K562 (cell line): ENCODE results near the gene PTTG2. TPM values are rescaled to one million over a fixed set of nuclear protein-coding genes. Genes with fewer than 3 reads are reported as not detected.

Experiments used
- ATAC-seq: fragments of 200-7000 bp; cut with Tn5 transposase; 3 replicates; pipeline ENCODE4 v1.9.1; 2020; ENCODE audit warnings: moderate library complexity
- BruUV-seq: library from RNA; stranded (reverse); fragments of 400-500 nt; replicated peaks from 2 replicates; lab custom pipeline; 2021; lab: Mats Ljungman, UMichigan
- CTCF ChIA-PET: fragments of 300-600 bp; formaldehyde crosslinking; extraction: SDS; loops from one replicate; lab custom pipeline; 2021; ENCODE audit warnings: low intra/inter-chr PET ratio; lab: Yijun Ruan, JAX
- POLR2A ChIA-PET: fragments of 300-600, 350-650 bp; sonication (Branson Sonifier 250); formaldehyde crosslinking; extraction: SDS; loops from one replicate; lab custom pipeline; 2021; ENCODE audit warnings: antibody characterized with exemption, inconsistent platforms; lab: Yijun Ruan, JAX
- DNase-seq, 4 experiments: peaks; one replicate each; pipeline versions ENCODE4 v3.0.0 to v3.0.0-alpha.2; 2011 to 2018; ENCODE audit warnings: low spot score in 3 of 4, mixed read lengths in 3 of 4; ENCODE audit errors: extremely low read depth in 1 of 4
- FAIRE-seq: peaks from 2 replicates; lab custom pipeline; 2011; peaks lifted over from hg19 to GRCh38; lab: Jason Lieb, UNC
- H2AFZ ChIP-seq: 2 replicates; pipeline ENCODE4 v1.6.0; 2011; ENCODE audit warnings: low read depth, low read length, control low read depth, inconsistent platforms
- H3K27ac ChIP-seq: fragments of 200-600 bp; 3 replicates; pipeline ENCODE4 v1.8.0; 2011; ENCODE audit warnings: low read depth, mild to moderate bottlenecking, control low read depth, inconsistent platforms, low read length, moderate library complexity, mixed read lengths; ENCODE audit errors: extremely low read depth
- H3K27me3 ChIP-seq, 2 experiments: fragments of 300-600 bp in 1 of 2; 2 replicates in 1 of 2; 3 replicates in 1 of 2; pipeline versions ENCODE4 v1.6.0 to v1.8.0; 2011; ENCODE audit warnings: inconsistent platforms in 2 of 2, low read length in 2 of 2, mild to moderate bottlenecking in 1 of 2, mixed read lengths in 1 of 2, moderate library complexity in 1 of 2; ENCODE audit not compliant: control insufficient read depth in 2 of 2, insufficient read depth in 2 of 2
- H3K36me3 ChIP-seq: fragments of 300-600 bp; 3 replicates; pipeline ENCODE4 v1.8.0; 2011; ENCODE audit warnings: mild to moderate bottlenecking, low read length, inconsistent platforms; ENCODE audit not compliant: control insufficient read depth, insufficient read depth
- H3K4me1 ChIP-seq, 2 experiments: fragments of 200-600 bp in 1 of 2; replicated peaks in 1 of 2; 2 replicates in 1 of 2; 3 replicates in 1 of 2; pipeline versions ENCODE4 v1.5.1 to v1.8.0; 2011; ENCODE audit warnings: inconsistent platforms in 2 of 2, low read length in 2 of 2, mild to moderate bottlenecking in 1 of 2, mixed read lengths in 1 of 2, moderate library complexity in 1 of 2; ENCODE audit not compliant: control insufficient read depth in 2 of 2, insufficient read depth in 2 of 2
- H3K4me2 ChIP-seq: 2 replicates; pipeline ENCODE4 v1.6.1; 2011; ENCODE audit warnings: low read length, control low read depth, inconsistent platforms, mixed read lengths; ENCODE audit not compliant: insufficient read depth
- H3K4me3 ChIP-seq: fragments of 200-600 bp; sonication (generic), shearing (Covaris generic); 2 replicates; pipeline ENCODE4 v1.5.1; 2016; ENCODE audit warnings: control low read depth, inconsistent platforms
- H3K79me2 ChIP-seq: fragments of 200-600 bp; 3 replicates; pipeline ENCODE4 v1.8.0; 2011; ENCODE audit warnings: low read length, inconsistent platforms; ENCODE audit not compliant: control insufficient read depth, insufficient read depth
- H3K9ac ChIP-seq, 2 experiments: 2 replicates each; pipeline versions ENCODE4 v1.6.0 to v1.6.1; 2011; ENCODE audit warnings: low read depth in 2 of 2, low read length in 2 of 2, control low read depth in 1 of 2, inconsistent platforms in 1 of 2, mild to moderate bottlenecking in 1 of 2, mixed read lengths in 1 of 2; ENCODE audit not compliant: insufficient read depth in 1 of 2
- H3K9me1 ChIP-seq: one replicate; pipeline ENCODE4 v1.6.0; 2011; ENCODE audit warnings: inconsistent platforms, mild to moderate bottlenecking, low read length, moderate library complexity; ENCODE audit not compliant: control insufficient read depth, insufficient read depth
- H3K9me3 ChIP-seq: replicated peaks from 2 replicates; pipeline ENCODE4 v1.5.1; 2011; ENCODE audit warnings: low read depth, low read length, inconsistent platforms; ENCODE audit not compliant: control insufficient read depth, insufficient read depth
- H4K20me1 ChIP-seq: replicated peaks from 2 replicates; pipeline ENCODE4 v1.6.1; 2011; ENCODE audit warnings: low read length, inconsistent platforms, mixed read lengths; ENCODE audit not compliant: control insufficient read depth, insufficient read depth
- ARHGAP35 ChIP-seq: fragments of 450-650 bp; IDR thresholded peaks from 2 replicates; pipeline ENCODE4 v1.6.1; 2018; ENCODE audit not compliant: partially characterized antibody
- BRD9 ChIP-seq: fragments of 450-650 bp; IDR thresholded peaks from 2 replicates; pipeline ENCODE4 v1.6.1; 2018; ENCODE audit warnings: low read depth; ENCODE audit not compliant: partially characterized antibody
- CTCFL ChIP-seq: IDR thresholded peaks from 2 replicates; pipeline ENCODE4 v1.6.1; 2011; ENCODE audit warnings: borderline replicate concordance, low read depth, mild to moderate bottlenecking, moderate library complexity, low read length; ENCODE audit not compliant: insufficient read depth, poor library complexity, severe bottlenecking
- HMG20A ChIP-seq: fragments of 450-650 bp; formaldehyde crosslinking; conservative IDR thresholded peaks from 2 replicates; pipeline ENCODE4 v1.4.0; 2020; ENCODE audit warnings: mild to moderate bottlenecking, mixed read lengths
- IRF2 ChIP-seq: sonication (generic); formaldehyde crosslinking; IDR thresholded peaks from 2 replicates; pipeline ENCODE4 v1.8.1; 2022; ENCODE audit warnings: mild to moderate bottlenecking, missing genetic modification reagents
- KHSRP ChIP-seq: fragments of 450-650 bp; IDR thresholded peaks from 2 replicates; pipeline ENCODE4 v1.6.1; 2017
- PTTG1 ChIP-seq: fragments of 450-650 bp; IDR thresholded peaks from 2 replicates; pipeline ENCODE4 v1.6.1; 2016; ENCODE audit warnings: low read depth, mild to moderate bottlenecking, missing genetic modification characterization, missing compliant biosample characterization
- SAFB ChIP-seq: fragments of 200-400 bp; formaldehyde crosslinking; IDR thresholded peaks from 2 replicates; pipeline ENCODE4 v1.6.1; 2017; ENCODE audit warnings: low read depth, low read length, borderline replicate concordance
- TGIF2 ChIP-seq: sonication (generic); formaldehyde crosslinking; IDR thresholded peaks from 2 replicates; pipeline ENCODE4 v1.8.1; 2022; ENCODE audit warnings: mild to moderate bottlenecking, missing genetic modification reagents, moderate library complexity
- ZFX ChIP-seq: sonication (generic); formaldehyde crosslinking; IDR thresholded peaks from 2 replicates; pipeline ENCODE4 v1.8.0; 2022; ENCODE audit warnings: mild to moderate bottlenecking, missing genetic modification reagents, moderate library complexity
- ZNF347 ChIP-seq: fragments of 450-650 bp; formaldehyde crosslinking; IDR thresholded peaks from 2 replicates; pipeline ENCODE4 v1.4.0; 2020; ENCODE audit warnings: low read depth, mild to moderate bottlenecking, moderate library complexity
- ZNF436 ChIP-seq: fragments of 250-450, 450-650 bp; sonication (Bioruptor Pico); formaldehyde crosslinking; IDR thresholded peaks from 2 replicates; pipeline ENCODE4 v1.7.0; 2020; ENCODE audit warnings: mild to moderate bottlenecking
- ZNF695 ChIP-seq: fragments of 450-650 bp; formaldehyde crosslinking; IDR thresholded peaks from 2 replicates; pipeline ENCODE4 v1.4.0; 2020; ENCODE audit warnings: mild to moderate bottlenecking, moderate library complexity
- ZZZ3 ChIP-seq: fragments of 450-650 bp; IDR thresholded peaks from 2 replicates; pipeline ENCODE4 v1.6.1; 2016; ENCODE audit warnings: antibody characterized with exemption, mild to moderate bottlenecking, moderate library complexity
- WGBS: fragments of 100-300 bp; shearing (Covaris generic); methylation state at CpG from one replicate; pipeline ENCODE4 v1.1.6; 2016; ENCODE audit warnings: low coverage, mixed read lengths; ENCODE audit not compliant: insufficient coverage; ENCODE audit errors: missing lambda C conversion rate; 5-methylcytosine and 5-hydroxymethylcytosine counted together
- in situ Hi-C: fragments of 300-500 bp; cut with MboI; formaldehyde crosslinking; loops from 4 replicates; pipeline ENCODE4 v1.15.0; 2018; ENCODE audit warnings: inconsistent platforms, mixed read lengths
- intact Hi-C: fragments of 100-400 bp; cut with micrococcal nuclease; formaldehyde crosslinking; loops from 2 replicates; pipeline ENCODE4 v1.14.2; 2022
- polyA plus RNA-seq, 8 experiments: library from polyadenylated mRNA; depleted of rRNA in 4 of 8; stranded (reverse) in 5 of 8; unstranded in 3 of 8; fragments of >200 nt; fragmentation: Nextera tagmentation in 2 of 8; fragmentation: Illumina TruSeq in 1 of 8; extraction: Ambion mirVana in 2 of 8; extraction: Trizol in 1 of 8; gene quantifications; 2 replicates each; pipeline versions ENCODE4 v1.2.1 to v1.2.3, GENCODE V29; 2011 to 2014; ENCODE audit warnings: inconsistent platforms in 1 of 8, missing spikeins in 1 of 8
- total RNA-seq, 7 experiments: library from RNA; depleted of rRNA in 6 of 7; stranded (reverse); fragments of >200 nt in 6 of 7; fragmentation: Illumina TruSeq in 2 of 7; extraction: Trizol in 2 of 7; gene quantifications; 2 replicates each; pipeline versions ENCODE4 v1.2.1 to v1.2.3, GENCODE V29; 2011 to 2021; ENCODE audit warnings: low replicate concordance in 1 of 7
- TF ChIP-seq, protein P1 (sequence below): fragments of 450-650 bp; formaldehyde crosslinking; IDR thresholded peaks from 2 replicates; pipeline ENCODE4 v1.4.0; 2022; ENCODE audit warnings: mild to moderate bottlenecking, moderate library complexity
- TF ChIP-seq, protein P2 (sequence below): fragments of 250-450 bp; sonication (Bioruptor Pico); IDR thresholded peaks from 2 replicates; pipeline ENCODE4 v1.8.0; 2021; ENCODE audit warnings: mild to moderate bottlenecking, moderate library complexity
- TF ChIP-seq, protein P3 (sequence below), 2 experiments: IDR thresholded peaks in 1 of 2; conservative IDR thresholded peaks in 1 of 2; 2 replicates each; pipeline ENCODE4 v1.6.1; 2016; ENCODE audit warnings: low read depth in 2 of 2, mild to moderate bottlenecking in 1 of 2, missing compliant biosample characterization in 1 of 2, missing genetic modification characterization in 1 of 2, moderate library complexity in 1 of 2

The PTTG2 gene
- total and polyA plus RNA-seq, 9 of the 15 experiments (the other 6 are each of a cell fraction or from before 2014, with no cell fraction given), result not detected

DNA sequence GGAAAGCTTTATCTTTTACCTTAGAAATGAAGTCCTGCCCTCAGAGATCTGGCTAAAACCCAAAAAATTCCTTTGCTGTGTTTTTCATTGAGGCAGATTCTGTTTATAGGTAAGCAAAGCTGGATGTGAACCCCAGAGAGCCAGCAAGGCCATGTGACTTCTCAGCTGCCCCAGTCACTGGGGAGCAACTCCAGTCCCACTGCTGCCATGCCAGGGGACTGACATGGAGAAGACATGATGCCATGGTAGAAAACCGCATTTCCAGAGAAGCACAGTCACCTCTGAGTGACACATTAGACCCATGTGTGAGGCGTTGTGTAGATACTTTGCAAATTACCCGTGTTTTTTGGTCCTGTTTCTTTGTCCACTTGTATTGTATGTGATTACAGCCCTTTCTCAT is 45.4 kb downstream of the PTTG2 start:
- FAIRE-seq, result no peak
- peaks cover 7 to 26% of the 10 kb centered on the region in 2 experiments for H3K27me3 ChIP-seq
- WGBS, result 0% methylated on average over 3 of the region's 3 CpGs
- peaks cover 9% of the 10 kb centered on the region for H4K20me1 ChIP-seq
- no peak overlapping the region for H3K4me2 ChIP-seq
- H3K4me3 ChIP-seq, result no peak overlapping the region
- no peak overlapping the region for H2AFZ ChIP-seq
- CTCF ChIA-PET, result no interaction called here
- H3K27ac ChIP-seq, result no peak overlapping the region
- H3K36me3 ChIP-seq, result no peaks in the 10 kb centered on the region
- no peaks in the 10 kb centered on the region for H3K9me1 ChIP-seq
- intact Hi-C loops (no loop called here), in situ Hi-C loops (no loop called here)
- ATAC-seq, result no peak
- POLR2A ChIA-PET, result no interaction called here
- H3K4me1 ChIP-seq, result no peaks in the 10 kb centered on the region
- no peak for DNase-seq
- no peaks in the 10 kb centered on the region for H3K79me2 ChIP-seq
- H3K9me3 ChIP-seq, result no peaks in the 10 kb centered on the region
- H3K9ac ChIP-seq, result no peak overlapping the region
- no TSS peak for BruUV-seq
- TF ChIP-seq ZNF347 (CRISPR knock-in tag) (no peak), ZFX (CRISPR knock-in tag) (no peak), IRF2 (CRISPR knock-in tag) (no peak), HMG20A (no peak), KHSRP (no peak), PTTG1 (no peak), BRD9 (no peak), SAFB (no peak), CTCFL (no peak), ZZZ3 (no peak), ZNF436 (CRISPR knock-in tag) (no peak), TGIF2 (no peak), ARHGAP35 (no peak), ZNF695 (CRISPR knock-in tag) (no peak)
- TF ChIP-seq, protein P1, sequence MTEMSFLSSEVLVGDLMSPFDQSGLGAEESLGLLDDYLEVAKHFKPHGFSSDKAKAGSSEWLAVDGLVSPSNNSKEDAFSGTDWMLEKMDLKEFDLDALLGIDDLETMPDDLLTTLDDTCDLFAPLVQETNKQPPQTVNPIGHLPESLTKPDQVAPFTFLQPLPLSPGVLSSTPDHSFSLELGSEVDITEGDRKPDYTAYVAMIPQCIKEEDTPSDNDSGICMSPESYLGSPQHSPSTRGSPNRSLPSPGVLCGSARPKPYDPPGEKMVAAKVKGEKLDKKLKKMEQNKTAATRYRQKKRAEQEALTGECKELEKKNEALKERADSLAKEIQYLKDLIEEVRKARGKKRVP (CRISPR knock-in tag), result no peak
- TF ChIP-seq, protein P2, sequence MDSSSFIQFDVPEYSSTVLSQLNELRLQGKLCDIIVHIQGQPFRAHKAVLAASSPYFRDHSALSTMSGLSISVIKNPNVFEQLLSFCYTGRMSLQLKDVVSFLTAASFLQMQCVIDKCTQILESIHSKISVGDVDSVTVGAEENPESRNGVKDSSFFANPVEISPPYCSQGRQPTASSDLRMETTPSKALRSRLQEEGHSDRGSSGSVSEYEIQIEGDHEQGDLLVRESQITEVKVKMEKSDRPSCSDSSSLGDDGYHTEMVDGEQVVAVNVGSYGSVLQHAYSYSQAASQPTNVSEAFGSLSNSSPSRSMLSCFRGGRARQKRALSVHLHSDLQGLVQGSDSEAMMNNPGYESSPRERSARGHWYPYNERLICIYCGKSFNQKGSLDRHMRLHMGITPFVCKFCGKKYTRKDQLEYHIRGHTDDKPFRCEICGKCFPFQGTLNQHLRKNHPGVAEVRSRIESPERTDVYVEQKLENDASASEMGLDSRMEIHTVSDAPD (CRISPR knock-in tag), result no peak
- TF ChIP-seq, protein P3, sequence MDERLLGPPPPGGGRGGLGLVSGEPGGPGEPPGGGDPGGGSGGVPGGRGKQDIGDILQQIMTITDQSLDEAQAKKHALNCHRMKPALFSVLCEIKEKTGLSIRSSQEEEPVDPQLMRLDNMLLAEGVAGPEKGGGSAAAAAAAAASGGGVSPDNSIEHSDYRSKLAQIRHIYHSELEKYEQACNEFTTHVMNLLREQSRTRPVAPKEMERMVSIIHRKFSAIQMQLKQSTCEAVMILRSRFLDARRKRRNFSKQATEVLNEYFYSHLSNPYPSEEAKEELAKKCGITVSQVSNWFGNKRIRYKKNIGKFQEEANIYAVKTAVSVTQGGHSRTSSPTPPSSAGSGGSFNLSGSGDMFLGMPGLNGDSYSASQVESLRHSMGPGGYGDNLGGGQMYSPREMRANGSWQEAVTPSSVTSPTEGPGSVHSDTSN (CRISPR knock-in tag; IDR thresholded peaks at IDR 0.05; ENCODE audit: low read depth), result no peak
- TF ChIP-seq, protein P3 (tag; conservative IDR thresholded peaks at IDR 0.05; ENCODE audit: low read depth), result no peak
